HepG2 (cell line): ENCODE data around the gene RIPOR1. TPM values are rescaled to one million over a fixed set of nuclear protein-coding genes. Genes with fewer than 3 reads are reported as not detected.

ENCODE experiments used
- AGO1 ChIP-seq: fragments of 200-400 bp; formaldehyde crosslinking; IDR thresholded peaks from 2 replicates; pipeline ENCODE4 v1.6.1; 2017; ENCODE audit warnings: mild to moderate bottlenecking, low read depth, low read length, moderate library complexity; ENCODE audit not compliant: poor library complexity, severe bottlenecking
- BATF2 ChIP-seq: sonication (generic); formaldehyde crosslinking; IDR thresholded peaks from 2 replicates; pipeline ENCODE4 v1.8.0; 2022; ENCODE audit warnings: mild to moderate bottlenecking, missing genetic modification reagents, moderate library complexity
- BHLHE40 ChIP-seq: IDR thresholded peaks from 2 replicates; pipeline ENCODE4 v1.6.1; 2011; ENCODE audit warnings: low read length, improper control_type of control experiment
- FOXM1 ChIP-seq: sonication (generic); formaldehyde crosslinking; IDR thresholded peaks from 2 replicates; pipeline ENCODE4 v1.5.0; 2020; ENCODE audit warnings: missing genetic modification reagents
- KDM5A ChIP-seq: fragments of 200-600 bp; sonication (generic); IDR thresholded peaks from 2 replicates; pipeline ENCODE4 v1.7.0; 2018; ENCODE audit warnings: antibody characterized with exemption, mild to moderate bottlenecking, low read length, borderline replicate concordance
- MNT ChIP-seq: fragments of 450-650 bp; IDR thresholded peaks from 2 replicates; pipeline ENCODE4 v1.6.1; 2016
- NAIF1 ChIP-seq: sonication (generic); formaldehyde crosslinking; IDR thresholded peaks from 2 replicates; pipeline ENCODE4 v1.5.0; 2020; ENCODE audit warnings: mild to moderate bottlenecking, missing genetic modification reagents, borderline replicate concordance
- POLR2AphosphoS5 ChIP-seq: IDR thresholded peaks from 2 replicates; pipeline ENCODE4 v1.6.1; 2012; ENCODE audit warnings: low read depth, low read length
- POLR2G ChIP-seq: fragments of 200-400 bp; formaldehyde crosslinking; IDR thresholded peaks from 2 replicates; pipeline ENCODE4 v1.6.1; 2018; ENCODE audit warnings: mild to moderate bottlenecking, low read depth, low read length, moderate library complexity
- RCOR2 ChIP-seq: IDR thresholded peaks from 2 replicates; pipeline ENCODE4 v1.6.1; 2016; ENCODE audit warnings: missing biosample characterization, missing genetic modification reagents
- RELA ChIP-seq: sonication (generic); formaldehyde crosslinking; IDR thresholded peaks from 2 replicates; pipeline ENCODE4 v1.4.0; 2020; ENCODE audit warnings: missing genetic modification reagents
- TAF1 ChIP-seq: sonication (generic); formaldehyde crosslinking; IDR thresholded peaks from 2 replicates; pipeline ENCODE4 v1.4.0; 2020; ENCODE audit warnings: missing genetic modification reagents
- U2AF2 ChIP-seq: fragments of 200-400 bp; formaldehyde crosslinking; IDR thresholded peaks from 2 replicates; pipeline ENCODE4 v1.6.1; 2017; ENCODE audit warnings: low read depth, mild to moderate bottlenecking, low read length
- ZBTB2 ChIP-seq: sonication (generic); formaldehyde crosslinking; IDR thresholded peaks from 2 replicates; pipeline ENCODE4 v1.8.0; 2022; ENCODE audit warnings: low read depth, missing genetic modification reagents
- ZFP91 ChIP-seq: sonication (generic); formaldehyde crosslinking; IDR thresholded peaks from 2 replicates; pipeline ENCODE4 v1.9.0; 2022; ENCODE audit warnings: missing genetic modification reagents, mild to moderate bottlenecking, borderline replicate concordance
- ZNF235 ChIP-seq: sonication (generic); formaldehyde crosslinking; IDR thresholded peaks from 2 replicates; pipeline ENCODE4 v1.8.1; 2023; ENCODE audit warnings: mild to moderate bottlenecking, missing genetic modification reagents, borderline replicate concordance
- ZNF512B ChIP-seq: sonication (generic); formaldehyde crosslinking; IDR thresholded peaks from 2 replicates; pipeline ENCODE4 v1.5.1; 2020; ENCODE audit warnings: missing genetic modification reagents, mild to moderate bottlenecking, borderline replicate concordance
- ZNF672 ChIP-seq: sonication (generic); formaldehyde crosslinking; IDR thresholded peaks from 2 replicates; pipeline ENCODE4 v1.8.1; 2022; ENCODE audit warnings: missing genetic modification reagents
- polyA plus RNA-seq, 8 experiments: library from polyadenylated mRNA; depleted of rRNA in 3 of 8; stranded (reverse) in 7 of 8; unstranded in 1 of 8; fragments of >200 nt; fragmentation: Illumina TruSeq in 4 of 8; extraction: Trizol in 4 of 8; gene quantifications; 2 replicates each; pipeline versions ENCODE4 v1.2.1 to v1.2.3, GENCODE V29; 2011 to 2016; ENCODE audit warnings: low read depth in 4 of 8, missing spikeins in 1 of 8, mixed read lengths in 1 of 8; ENCODE audit not compliant: insufficient read depth in 1 of 8
- total RNA-seq, 5 experiments: library from RNA; depleted of rRNA; stranded (reverse); fragments of >200 nt; fragmentation: Illumina TruSeq; extraction: Trizol; gene quantifications; 2 replicates each; pipeline ENCODE4 v1.2.3, GENCODE V29; 2016; ENCODE audit warnings: low read depth in 1 of 5

Gene RIPOR1
- total and polyA plus RNA-seq, 2 of the 13 experiments (the other 11 are each of a cell fraction or from before 2014, with no cell fraction given), result 4.6 to 8.1 TPM

- TF ChIP-seq ZNF512B (CRISPR knock-in tag) (no peak), ZFP91 (CRISPR knock-in tag) (peak; percentile 92), AGO1 (no peak), RCOR2 (no peak), FOXM1 (CRISPR knock-in tag) (0 out of 2 replicates have a peak, but pooled peaks have one; percentile 58), ZBTB2 (CRISPR knock-in tag) (peak; percentile 48; the same call in 1 of the 2 replicates), U2AF2 (no peak), ZNF672 (no peak), BHLHE40 (no peak), ZNF235 (peak; percentile 66; the same call in 1 of the 2 replicates), TAF1 (CRISPR knock-in tag) (peak; percentile 80), KDM5A (peak; percentile 49; the same call in 1 of the 2 replicates), RELA (CRISPR knock-in tag) (no peak), BATF2 (CRISPR knock-in tag) (0 out of 2 replicates have a peak, but pooled peaks have one; percentile 66), POLR2AphosphoS5 (no peak), POLR2G (peak; percentile 62; the same call in 1 of the 2 replicates), MNT (no peak), NAIF1 (CRISPR knock-in tag) (peak; percentile 76; the same call in 1 of the 2 replicates)
Observed at GRCh38 chr16:67562918-67563707, 34.5 kb downstream of the RIPOR1 start (continued).
